Measurements from ENCODE around the gene HMGB4.

The HMGB4 gene

DNA sequence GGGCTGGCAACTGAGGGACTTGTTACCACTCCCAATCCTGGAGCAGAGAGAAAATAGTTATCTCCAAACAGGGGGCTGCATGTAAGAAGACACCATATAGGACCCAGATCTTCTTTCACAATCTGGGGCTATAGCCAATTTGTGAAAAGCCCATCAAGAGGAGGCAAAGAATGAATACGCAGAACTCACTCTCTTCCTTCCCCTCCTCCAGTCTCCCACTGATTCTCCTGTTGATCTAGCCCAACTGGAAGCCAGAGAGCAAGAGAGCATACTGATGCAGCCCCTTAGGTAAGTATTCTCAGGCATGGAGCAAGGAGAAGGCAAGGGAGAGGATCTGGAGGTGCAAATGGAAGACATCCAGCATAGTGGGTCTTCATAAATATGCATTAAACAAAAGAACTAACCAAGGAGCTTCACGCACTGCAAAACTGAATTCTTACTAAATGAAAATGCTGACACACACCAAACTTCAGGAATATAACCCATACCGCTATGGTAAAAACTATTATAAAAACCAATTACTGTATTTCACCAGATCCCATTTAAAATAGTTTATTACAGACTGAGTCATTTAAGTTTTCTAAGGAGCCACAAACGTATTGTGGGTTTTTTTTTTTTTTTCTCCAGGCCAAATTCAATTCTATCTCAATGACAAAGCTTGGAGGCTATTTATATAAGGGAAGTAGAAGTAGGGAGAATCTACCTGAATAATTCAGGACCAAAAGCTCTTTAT lies 15.5 kb upstream of the HMGB4 start:
- DNase-seq (ENCODE audit: low read depth) = no peak

DNA sequence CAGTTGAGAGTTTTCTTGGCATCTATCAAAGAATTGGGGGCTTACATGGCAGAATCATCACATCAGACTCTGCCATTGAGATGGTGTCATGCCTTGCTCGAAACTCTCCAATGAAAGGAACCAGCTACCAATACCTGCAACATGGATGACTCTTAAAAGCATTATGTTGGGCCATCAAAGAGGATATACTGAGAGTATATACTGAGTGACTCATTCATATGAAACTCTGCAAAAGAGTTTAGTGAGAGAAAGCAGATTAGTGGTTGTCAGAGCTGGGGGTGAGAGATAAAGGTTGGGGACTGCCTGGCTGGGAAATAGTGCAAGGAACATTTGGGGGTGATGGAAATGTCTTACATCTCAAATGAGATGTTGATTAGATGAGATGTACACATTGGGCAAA lies 14.7 kb upstream of the HMGB4 start:
- DNase-seq (ENCODE audit: low read depth) = no peak

DNA sequence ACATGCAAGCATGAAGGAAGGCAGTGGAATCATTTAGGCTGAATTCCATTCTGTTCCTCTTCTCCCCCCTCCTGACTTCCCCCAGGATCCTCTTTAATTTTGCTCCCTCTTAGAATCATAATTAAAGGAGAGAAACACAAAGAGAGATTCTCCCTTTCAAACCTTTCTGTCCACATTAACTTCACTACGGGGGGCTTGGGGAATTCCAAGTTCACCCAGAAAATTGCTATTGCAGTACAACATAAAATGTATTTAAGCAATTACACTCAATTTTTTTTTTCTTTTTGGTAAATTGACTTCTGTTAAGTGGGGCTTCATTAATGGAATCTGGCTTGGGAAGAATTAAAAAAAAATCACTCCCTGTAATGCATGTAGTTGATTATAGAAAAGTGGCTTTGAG lies 13.4 kb upstream of the HMGB4 start:
- no peak for DNase-seq (ENCODE audit: low read depth)

DNA sequence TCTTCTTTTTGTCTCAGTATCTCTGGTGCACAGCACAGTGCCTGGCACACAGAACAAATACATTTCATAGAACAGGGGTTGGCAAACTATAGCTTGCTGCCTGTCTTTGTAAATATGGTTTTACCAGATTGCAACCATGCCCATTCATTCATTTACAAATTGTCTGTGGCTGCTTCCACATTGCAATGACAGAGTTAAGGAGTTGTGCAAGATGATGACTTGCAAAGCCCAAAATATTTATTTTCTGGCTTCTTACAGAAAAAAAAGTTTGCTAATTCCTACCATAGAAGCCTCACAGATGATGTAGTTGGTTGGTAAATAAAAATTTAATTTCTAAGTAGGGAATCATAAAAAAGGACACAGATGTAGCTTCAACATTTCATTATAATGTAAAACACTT lies 11.2 kb upstream of the HMGB4 start:
- no peak for DNase-seq (ENCODE audit: low read depth)

DNA sequence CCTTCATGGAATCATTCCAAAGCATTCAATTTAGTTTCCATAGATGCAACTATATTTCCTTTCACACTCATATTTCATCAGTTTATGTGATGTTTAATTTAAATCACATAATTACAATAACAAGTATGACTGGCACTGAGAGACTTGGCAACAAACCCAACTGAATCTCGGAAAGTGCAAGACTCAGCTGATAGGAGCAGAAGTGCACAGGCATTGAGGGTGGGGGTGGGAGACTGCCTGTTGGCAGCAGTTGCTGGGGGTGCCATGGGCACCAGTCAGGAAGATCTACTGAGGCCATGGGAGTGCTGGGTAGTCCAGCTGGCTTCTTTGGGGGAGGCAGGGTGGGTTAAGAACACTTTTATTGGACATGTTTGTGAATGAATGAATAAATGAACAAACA lies 10.4 kb upstream of the HMGB4 start:
- no peak for DNase-seq (ENCODE audit: low read depth)

DNA sequence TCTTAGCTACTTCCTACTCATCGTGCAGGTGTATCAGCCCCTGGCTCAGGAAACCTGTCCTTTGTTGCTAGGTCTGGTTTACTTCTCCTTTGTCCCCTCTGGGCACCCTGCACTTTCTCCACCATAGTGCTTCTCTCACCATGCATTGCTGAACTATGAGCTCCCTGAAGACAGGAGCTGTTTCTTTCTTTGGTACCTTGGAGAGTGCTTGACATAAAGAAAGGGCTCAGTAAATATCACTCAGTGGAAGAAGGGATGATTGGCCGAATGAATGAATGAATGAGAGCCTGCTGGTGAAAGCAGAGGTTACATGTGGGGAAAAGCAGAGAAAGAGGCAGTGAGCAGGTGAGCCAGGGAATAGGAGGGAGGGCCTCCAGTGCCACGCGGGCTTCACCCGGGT lies 9.8 kb upstream of the HMGB4 start:
- DNase-seq (ENCODE audit: low read depth) = no peak

DNA sequence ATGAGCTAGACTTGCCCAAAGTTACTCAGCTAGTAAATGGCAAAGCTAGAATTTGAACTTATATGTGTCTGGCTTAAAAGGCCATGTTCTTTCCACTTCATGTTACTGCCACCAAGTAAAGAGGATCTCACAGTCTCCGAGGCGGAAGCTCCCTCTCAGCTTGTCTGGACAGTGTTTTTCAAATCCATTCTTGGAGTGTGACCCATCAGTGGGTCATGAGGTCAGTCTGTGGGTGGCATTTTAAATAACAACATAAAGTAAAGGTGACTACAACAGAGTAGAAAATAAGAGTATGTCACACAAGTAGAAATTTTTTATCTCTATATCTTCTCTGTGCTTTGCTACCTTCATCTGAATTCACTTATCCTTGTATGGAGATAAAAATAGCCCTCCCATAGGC lies 3.2 kb upstream of the HMGB4 start:
- no peak for DNase-seq (ENCODE audit: low read depth)

DNA sequence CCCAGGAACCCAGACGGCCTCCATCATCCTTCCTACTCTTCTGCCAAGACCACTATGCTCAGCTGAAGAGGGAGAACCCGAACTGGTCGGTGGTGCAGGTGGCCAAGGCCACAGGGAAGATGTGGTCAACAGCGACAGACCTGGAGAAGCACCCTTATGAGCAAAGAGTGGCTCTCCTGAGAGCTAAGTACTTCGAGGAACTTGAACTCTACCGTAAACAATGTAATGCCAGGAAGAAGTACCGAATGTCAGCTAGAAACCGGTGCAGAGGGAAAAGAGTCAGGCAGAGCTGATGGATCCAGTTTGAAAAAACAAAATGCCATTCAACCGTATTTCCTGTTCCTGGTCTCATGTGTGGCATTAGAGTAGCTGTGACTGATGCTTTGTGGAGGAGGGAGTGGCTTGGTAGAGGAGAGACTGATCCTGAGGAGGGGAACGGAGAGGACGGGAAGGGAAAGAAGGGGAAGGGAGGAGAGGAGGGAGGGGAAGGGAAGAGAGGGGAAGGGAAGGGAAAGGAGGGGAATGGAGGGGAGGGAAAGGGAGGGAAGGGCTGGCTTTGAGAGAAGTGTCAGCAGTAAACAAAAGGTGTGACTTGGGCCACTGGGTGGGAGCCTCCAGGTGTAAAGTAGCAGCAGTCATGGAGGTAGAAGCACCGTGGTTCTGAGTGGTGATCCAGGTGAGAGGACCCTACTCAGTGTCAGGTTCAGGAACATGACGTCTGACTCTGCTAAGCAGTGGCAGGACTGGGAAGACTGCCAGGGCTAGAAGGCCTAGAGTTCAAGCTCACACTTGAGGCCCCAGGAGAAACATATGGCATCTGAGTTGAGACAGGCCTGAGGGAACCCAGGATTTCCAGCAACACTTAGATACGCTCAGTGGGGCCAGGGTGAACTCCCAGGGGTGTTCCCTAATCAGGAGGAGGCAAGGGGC lies 846 bp downstream of the HMGB4 start:
- DNase-seq (ENCODE audit: low read depth) = no peak

DNA sequence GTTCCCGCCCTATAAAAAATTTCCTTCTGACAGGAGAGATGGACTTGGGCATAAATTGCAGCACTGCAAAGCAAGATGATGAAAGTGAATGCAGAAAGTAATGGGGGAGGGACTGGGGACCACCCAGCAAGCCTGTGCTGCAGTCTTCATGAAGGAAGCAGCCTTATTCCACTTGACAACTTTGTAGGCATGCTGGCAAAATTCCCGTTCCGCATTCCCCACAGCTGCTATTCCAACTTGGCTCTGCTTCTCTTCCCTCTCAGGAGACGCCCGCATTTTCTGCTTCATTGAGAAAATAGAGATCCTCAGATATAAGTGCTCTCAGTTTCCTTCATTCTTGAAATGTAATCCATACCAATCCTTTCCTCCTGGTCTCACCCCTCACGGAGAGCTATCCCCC lies 2.4 kb downstream of the HMGB4 start:
- no peak for DNase-seq (ENCODE audit: low read depth)

DNA sequence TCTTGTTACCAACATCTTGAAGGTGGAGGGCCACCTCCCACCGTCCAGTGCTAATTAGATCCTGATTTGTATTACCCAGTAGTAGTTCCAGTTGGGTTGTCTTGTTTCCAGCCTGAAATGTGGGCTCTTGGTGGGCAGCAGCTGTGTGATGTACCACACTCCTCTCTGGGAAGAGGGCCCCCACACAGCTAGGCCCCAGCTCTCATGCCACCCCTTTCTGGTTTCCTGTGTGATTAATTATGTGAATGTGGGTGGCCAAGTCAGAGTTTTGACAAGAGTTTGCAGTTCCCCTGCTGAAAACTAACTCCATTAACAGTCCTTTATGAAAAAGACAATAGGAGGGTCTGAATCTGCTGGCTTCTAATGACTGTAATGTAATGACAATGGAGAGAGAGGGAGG lies 3.8 kb downstream of the HMGB4 start:
- no peak for DNase-seq (ENCODE audit: low read depth)

DNA sequence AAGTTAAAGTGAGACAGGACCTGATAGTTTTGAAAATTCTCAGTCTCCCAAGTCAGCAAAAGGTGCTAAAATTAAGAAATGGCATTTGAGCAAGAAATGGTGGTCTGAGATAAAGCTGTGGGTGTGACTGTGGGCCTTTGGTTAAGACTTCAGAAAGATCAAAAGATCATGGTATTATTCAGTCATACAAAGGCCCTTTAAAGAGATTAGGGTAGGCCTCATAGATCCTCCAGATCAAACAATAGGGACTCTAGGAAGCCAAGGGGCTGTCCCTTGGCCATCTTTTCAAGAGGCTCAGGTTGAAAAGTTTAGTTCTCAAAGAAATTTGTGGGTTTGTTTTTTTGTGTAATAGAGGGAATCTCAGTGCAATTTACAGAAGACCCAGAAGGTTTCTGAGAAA lies 8.4 kb downstream of the HMGB4 start:
- DNase-seq (ENCODE audit: low read depth) = no peak

DNA sequence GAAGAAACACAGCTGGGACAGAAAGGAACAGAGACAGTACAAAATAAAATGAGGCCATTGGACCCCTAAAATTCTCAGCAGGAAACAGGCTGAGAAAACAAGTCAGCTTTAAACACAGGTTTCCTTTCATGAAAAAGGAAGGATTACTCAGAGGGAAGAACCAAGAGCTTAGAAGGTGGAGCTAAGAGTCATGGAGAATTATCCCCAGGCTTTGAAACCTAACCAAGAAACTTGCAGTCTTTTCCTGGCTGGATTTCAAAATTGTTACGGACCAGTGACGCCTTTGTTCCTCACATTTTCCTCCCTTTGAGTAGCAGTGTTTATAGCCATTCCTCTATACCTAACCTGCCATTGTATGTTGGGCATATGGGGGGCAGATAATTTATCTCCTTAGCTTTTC lies 8.8 kb downstream of the HMGB4 start:
- DNase-seq (ENCODE audit: low read depth) = no peak

DNA sequence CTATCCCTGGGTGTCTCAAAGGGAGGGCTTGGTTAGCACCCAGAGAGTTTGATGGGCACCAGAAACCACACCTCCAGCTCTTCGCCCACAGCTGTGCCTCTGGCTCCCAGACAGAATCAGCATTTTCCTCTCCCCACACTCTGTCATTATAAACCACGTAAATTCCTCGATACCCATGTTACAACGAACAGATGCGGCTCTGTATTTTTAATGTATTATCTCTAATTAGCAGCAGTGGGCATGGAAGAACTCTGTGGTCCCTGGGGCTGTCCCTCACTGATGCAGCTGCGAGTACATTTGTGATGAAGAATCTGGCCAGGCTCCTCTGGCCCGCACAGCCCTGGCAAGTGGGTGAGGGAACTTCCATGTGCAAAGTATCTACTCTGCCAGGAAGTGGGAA lies 10.8 kb downstream of the HMGB4 start:
- no peak for DNase-seq (ENCODE audit: low read depth)

DNA sequence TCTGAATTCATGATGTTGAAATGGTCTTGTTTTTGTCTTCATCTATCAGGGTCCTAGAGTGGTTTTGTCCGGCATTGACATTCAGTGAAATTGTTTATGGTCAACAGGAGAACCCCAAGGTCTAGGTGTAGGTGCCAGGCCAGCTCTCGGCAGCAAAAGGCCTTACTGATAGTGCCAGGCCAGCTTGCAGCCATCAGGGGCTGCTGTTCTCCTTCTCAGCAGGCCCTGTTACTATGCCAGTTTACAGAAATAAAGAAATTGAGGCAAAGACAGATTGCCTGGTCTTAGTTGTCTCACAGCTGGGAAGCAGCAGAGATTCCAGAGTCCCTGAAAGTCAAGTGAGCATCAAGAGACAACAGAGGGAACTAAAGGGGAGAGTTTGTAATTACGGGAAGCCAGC lies 12.0 kb downstream of the HMGB4 start:
- no peak for DNase-seq (ENCODE audit: low read depth)

DNA sequence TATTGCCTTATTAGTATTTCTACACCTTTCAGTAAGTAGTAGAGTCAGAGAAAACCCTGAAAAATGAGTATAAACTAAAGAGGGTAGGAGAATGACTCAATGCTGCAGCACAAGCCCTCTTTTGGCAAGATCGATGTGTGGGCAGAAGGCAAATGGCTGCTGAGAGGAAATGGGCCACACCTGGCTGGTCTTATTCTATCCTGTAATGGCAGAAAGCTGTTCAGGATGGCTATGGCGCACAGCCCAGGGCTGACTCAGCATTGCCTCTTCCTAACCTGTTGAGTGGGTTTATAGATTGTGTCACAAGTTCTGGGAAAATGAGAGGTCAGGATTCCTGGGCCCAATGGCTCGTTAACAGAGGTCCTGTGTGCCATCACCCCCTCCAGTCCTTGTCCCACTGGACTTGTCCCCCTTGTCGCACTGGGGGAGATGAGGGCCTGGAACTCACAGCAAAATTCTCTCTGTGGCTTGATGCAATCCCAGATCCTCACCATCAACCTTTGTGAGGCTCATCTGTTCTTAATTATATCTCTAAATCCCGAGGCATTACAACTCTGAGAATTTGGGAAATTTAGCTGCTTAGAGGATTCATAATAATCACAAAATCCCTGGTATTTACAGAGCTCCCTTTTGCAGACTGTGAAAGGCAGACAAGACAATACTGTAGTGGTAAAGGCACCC lies 13.2 kb downstream of the HMGB4 start:
- no peak for DNase-seq (ENCODE audit: low read depth)

DNA sequence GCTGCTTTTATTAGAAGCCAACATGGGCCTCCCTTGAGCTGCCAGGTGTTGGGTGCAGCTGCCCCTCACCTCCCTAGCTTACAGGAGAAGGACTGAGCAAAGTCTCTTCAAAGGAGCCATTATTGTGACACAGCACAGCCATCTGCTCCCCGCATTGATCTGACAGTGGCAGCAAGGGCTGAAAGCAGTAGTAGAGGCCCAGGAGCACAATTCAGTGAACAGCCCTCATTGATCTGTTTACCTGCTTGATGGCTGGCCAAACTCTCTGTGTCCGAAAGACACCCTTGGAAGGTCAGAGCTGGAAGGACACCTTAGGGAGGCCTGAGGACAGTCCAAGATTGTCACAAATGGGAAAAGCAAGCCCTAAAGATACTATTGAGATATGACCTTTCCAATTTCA lies 14.5 kb downstream of the HMGB4 start:
- no peak for DNase-seq (ENCODE audit: low read depth)

DNA sequence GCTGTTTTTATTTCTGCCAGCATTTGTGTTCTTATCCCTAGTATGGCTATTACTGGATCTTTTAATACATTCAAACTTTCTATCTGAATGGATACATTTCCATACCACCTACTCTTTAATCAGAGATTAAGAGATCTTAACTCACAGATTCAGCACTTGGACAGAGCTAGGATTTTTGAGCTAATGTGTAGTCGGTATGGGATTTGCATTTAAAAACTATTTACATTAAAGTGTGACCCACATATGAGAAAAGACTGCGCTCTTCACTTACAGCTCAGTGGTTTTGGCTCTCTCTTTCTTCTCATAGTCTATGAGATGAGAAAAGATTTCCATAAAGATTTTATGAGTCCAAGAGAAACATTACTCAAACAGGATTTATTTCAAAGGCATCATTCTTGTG lies 16.4 kb downstream of the HMGB4 start:
- no peak for DNase-seq (ENCODE audit: low read depth)

DNA sequence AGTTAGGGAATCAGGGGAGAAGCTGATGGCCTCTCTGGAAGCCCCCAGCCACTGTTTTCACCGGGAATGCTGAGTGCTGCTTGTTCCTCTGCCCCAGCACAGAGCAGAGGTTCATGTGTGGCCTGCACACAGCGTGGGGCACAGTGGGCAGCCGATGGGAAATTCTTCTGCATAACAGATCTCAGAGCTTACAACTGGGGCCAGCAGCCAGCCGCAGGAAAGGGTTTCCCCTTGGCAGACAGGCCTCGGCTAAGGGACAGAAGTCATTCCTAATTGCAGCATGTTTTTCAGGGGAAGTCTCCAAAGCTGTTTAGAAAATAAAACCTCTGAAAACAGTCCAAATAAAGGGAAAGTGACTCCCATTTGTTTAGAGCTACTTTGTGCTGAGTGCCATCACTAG lies 22.6 kb downstream of the HMGB4 start:
- DNase-seq (ENCODE audit: low read depth) = no peak

DNA sequence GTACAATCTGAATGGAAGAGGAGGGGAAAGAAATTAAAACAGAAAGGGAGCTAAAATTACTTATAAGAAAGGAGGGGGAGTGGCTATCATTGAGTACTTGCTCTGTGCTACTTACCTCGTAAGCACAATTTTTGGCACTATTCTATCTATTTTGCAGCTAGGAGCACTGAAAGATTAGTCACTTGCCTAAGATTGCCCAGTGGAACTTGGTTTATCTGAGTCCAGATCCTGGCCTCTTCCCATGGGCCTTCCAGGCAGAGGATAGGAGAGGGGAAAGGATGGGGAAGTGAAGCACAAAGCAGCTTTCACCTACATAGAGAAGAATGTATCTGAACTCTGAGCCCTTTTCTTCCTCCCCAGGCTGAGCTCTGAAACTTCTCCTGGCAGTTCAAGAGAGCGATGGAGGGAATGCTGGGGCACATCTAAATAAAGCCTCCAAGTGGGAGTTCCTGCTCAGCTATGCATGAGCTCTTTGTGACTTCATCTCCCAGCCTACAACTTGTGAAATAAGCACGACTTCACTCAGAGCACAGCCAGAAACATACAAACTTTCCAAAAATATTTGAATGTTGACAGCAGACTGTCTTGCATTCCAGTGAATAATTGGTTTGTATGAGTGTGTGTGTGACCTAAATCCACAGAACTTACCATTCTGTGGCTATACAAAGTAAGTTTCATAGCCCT lies 29.4 kb downstream of the HMGB4 start:
- no peak for DNase-seq (ENCODE audit: low read depth)

DNA sequence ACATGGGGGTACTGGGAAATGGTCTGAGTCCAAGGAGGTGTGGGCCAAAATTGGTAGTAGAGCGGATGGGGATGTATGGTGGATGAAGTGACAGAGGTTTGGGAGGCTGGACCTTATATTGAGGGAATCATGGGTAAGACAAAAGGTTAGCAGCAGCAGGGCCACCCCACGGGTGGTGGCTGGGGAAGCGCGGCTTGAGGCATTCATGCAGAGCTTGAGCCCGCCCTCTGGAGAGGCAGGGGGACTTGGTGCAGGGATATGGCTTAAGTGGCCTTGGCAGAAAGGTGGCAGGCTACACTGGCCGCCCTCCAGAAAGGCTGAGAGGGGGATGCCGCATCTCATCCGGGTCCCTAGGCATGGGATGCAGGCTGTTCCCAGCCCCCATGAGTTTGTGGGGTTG lies 31.5 kb downstream of the HMGB4 start:
- no peak for DNase-seq (ENCODE audit: low read depth)

DNA sequence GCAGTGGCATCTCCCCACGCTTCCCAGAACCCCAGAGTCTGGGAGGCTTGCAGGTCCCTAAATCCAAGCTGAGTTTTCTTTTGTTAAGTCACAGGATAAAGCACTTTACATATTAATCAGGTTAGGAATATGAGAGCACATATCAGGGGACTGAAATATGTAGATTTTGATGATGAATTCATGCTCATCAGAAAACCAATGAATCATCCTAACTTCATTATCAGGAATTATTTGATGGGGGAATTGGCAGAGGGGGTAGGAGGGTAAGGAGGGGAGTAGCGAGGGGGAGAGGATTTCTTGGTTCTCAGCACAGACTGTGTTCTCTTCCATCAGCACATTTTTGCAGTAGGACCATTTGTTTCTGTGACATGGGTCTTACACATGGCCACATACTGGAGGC lies 32.1 kb downstream of the HMGB4 start:
- DNase-seq (ENCODE audit: low read depth) = no peak

DNA sequence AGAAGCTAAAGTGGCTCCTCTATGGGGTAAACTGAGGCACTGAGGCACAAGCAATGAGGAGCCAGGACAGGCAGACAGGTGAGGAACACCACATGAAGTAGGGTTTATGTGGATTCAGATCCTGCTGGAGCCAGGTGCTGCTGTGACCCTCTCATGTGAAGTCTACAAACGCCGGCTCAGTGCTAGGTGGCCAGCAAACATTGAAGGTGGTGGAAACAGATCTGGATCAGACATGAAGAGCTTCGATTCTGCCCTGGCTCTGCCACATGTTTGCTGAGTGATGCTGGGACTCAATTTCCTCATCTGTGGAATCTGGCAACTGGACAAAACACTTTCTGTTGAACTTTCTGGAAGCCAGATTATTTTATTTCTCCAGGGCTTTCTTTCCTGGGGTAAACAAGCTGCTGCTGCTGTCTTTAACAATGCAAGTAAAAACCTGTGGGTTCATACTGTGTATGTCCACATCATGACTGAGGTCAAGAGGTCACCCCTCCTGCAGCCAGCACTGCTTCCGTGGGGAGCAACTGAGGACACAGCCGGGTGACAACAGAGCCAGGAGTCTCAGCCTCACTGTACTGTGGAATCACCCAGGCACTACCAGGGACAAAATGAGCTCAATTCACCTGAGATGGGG lies 33.3 kb downstream of the HMGB4 start:
- no peak for DNase-seq (ENCODE audit: low read depth)

Measured in stimulated activated CD8-positive, alpha-beta memory T cell treated with anti-CD3 and anti-CD28 coated beads, Interleukin-4, amount 100 ng/mL, for 24 hours (primary cell).